HPDE6-E6E7 (cell line): ENCODE measurements around the gene ESF1.
A peak's percentile ranks its signal among the peaks of the same experiment; 100 is the strongest.
"Not testable (repeated sequence)": the region's sequence is repeated elsewhere in the genome, so short reads cannot be mapped to it uniquely, and the experiment has no call there.

Experiments
- DNase-seq: peaks from one replicate; pipeline ENCODE4 v3.0.0; 2011; ENCODE audit warnings: missing footprints; ENCODE audit errors: extremely low spot score

The ESF1 gene

GRCh38 chr20:13788167-13788834 lies 3.6 kb upstream of the ESF1 start:
- peak; percentile 63 for DNase-seq

GRCh38 chr20:13786143-13786828 lies 1.6 kb upstream of the ESF1 start:
- no peak for DNase-seq

DNA sequence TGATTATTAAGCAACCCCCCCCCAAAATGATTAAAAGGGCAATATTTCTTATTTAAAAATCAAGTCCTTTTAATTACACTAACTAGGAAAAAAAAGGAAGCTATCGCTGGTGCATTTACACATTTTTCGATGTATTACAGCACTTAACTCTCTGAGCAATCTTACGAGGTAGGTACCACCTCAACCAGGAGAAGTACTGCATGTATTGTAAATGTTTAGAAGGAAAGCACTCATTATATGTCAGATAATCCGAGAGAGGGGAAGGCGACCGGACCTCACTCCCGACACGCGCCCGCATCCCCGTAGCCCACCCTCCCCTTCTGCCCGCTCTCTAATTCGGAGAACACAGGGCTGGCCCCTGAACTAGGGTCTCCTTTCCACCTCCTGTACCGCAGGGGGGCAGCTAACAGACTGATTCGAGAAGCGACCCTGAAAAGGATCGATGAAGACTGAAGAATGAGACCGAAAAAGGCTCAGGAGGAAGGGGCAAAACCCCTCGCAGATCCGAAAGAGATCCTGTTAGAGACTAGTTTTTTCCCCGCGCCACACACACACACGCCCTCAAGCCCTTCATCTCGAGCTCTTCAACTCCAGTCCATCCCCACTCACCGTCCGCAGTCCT lies 337 bp downstream of the ESF1 start:
- no peak for DNase-seq

GRCh38 chr20:13783528-13783927 lies 1.2 kb downstream of the ESF1 start:
- no peak for DNase-seq

- DNase-seq: no peak
Measured at GRCh38 chr20:13778827-13779226, 5.9 kb downstream of the ESF1 start.

DNA sequence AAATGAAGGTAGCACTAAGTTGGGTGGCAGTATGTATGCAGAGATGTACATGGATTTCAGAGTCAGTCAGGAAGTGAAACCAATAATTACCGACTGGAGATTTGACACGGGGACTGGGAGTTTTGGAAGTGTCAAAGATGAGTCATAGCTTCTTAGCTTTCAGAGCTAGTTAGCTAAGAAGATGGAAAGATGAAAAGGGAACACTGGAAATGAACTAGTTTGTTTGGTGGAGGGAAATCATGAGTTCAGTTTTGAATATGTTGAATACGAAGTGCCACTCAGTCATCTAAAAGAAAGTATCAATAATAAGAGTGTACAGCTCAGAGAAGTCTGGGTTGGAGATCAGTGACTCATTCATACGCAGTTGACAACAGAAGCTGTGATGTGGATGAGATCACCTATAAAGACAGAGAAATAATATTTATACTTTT lies 7.5 kb downstream of the ESF1 start:
- DNase-seq: no peak

DNA sequence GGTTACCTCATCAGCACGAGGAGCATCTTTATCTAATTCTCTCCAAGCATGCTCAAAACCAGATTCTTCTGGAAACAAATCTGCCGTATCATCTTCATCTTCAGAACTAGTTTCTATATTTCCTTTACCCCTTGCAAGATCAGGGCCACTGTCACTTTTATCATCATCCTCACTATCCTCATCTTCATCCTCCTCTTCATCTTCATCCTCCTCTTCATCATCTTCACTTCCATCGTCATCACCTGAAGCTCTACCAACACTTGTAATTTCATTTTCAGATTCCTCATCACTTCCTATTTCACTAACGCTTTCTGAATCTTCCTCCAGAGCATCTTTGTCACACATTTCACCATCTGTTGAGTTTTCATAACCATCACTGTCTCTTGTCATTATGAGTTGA lies 8.9 kb downstream of the ESF1 start:
- DNase-seq: no peak

DNA sequence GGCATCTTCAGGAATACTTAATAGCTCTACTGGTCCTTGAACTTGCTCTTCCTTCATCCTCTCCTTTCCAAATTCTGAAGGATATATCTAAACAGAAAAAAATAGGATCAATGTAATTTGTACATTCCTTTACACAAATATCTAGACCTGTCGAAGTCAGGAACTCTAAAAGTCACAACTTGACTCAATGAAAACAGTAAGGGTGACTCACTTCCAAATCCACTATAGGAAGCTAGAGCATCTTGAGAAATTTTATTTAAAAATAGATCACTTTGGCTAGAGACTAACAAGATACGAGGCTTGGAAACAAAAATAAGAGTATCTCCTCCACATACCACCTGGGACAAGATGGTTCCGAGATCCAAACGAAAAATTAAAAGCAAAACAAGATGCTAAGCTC lies 12.2 kb downstream of the ESF1 start:
- DNase-seq: no peak

DNA sequence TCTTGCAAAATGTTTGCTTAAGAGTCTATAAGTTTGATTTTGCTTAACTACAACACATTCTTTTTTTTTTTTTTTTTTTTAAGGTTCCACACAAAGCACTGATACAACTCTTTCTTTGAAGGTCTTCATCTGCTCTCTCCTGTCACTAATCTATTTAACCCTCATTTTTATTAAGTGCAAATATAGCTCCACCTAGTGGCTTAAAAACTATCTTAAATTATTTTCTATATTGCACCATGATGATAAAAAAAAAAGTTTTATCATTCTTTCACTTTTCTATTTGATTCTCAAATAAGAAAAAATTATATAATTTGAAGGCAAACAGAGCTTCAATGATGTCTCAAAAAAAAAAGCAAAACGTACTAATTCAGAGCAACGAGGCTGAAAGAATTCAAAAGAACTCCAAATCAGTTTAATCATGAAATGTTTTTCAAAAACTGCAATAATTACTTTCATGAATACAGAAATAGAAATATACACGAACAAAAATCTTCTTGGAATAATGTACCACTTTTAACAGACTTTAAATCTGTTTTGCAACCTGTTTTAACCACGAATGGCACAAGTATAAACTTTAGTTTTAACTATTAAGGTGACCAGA lies 12.8 kb downstream of the ESF1 start:
- no peak for DNase-seq

DNA sequence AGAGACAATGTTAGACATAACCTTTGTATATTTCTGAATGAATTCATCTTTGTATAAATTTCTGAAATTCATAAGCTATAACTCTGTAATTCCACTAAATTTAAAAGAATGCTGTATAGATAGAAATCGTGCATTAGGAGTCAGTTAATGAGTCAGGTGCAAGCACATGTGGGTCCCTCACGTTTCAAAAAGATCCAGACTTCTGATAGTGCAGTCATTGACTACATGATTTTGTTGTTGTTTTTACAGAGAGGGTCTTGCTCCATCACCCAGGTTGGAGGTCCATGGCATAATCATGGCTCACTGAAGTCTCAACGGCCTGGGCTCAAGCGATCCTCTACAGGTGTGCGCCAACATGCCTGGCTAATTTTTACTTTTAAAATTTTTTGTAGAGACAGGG lies 14.6 kb downstream of the ESF1 start:
- no peak for DNase-seq

- no peak for DNase-seq
Measured at GRCh38 chr20:13765868-13766416, 18.8 kb downstream of the ESF1 start.

- no peak for DNase-seq
Measured at GRCh38 chr20:13765299-13765698, 19.4 kb downstream of the ESF1 start.

- DNase-seq: not testable (repeated sequence)
Measured at GRCh38 chr20:13760451-13760946, 24.2 kb downstream of the ESF1 start.

GRCh38 chr20:13758884-13759283 lies 25.8 kb downstream of the ESF1 start:
- no peak for DNase-seq

DNA sequence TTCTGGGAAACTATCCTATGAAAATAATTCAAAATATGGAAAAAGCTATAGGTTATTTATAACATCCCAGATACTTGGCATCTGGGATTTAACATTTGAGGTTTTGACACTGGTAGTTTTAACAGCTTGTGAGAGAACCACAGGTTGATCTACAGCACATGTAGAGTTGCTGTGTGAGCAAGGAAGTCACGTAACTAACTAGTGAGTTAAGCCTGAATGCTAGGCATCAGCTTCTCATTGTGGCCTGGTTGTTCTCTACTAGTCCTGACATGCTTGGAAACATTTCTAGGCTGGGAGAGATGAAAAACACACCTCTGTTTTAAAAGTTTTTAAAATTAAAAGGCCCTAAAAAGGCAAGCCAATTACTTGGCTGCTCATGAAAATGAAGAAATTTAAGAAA lies 28.2 kb downstream of the ESF1 start:
- no peak for DNase-seq

DNA sequence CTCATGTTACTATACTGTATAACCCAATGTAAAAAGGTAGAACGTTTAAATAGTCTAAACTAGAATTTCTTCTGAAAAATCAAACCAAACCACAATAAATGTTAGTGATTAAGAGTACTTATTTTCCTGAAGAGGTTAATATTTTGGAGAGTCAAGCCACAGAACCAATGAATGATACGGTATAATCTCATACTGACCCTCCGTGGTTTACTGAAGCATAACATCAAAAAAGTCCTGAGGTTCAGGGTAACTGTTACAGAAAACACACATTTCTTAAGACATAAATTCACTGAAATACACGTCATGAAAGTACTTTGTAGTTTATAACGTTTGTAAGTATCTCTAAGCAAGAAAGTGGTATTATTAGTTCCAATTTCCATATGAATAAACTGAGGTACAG lies 28.9 kb downstream of the ESF1 start:
- no peak for DNase-seq

DNA sequence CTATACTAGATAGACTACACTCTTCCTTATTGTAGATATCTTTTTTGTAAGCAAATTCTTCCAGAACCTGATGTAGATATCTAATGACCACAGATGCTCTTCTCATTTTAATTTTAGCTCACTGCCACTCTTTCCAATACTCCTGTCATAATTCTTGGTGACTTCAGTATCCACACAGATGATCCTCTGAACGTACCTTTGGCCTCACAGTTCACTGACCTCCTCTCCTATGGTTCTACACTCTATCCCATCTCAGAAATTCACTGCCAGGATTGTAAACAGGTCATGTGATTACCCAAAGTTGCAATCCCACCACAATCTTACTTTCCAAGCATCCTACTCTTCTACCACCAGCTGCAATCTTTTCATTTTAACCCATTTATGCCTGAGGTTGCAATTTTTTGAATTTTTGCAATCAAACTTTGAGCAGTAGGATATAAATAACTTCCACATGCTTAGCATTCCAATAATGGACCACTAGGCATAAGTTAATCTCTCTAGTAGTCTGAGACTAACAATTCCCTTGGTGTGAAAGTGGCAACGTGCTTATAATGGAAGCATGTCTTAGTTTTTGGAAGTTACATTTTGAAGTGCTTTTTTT lies 31.2 kb downstream of the ESF1 start:
- DNase-seq: no peak

DNA sequence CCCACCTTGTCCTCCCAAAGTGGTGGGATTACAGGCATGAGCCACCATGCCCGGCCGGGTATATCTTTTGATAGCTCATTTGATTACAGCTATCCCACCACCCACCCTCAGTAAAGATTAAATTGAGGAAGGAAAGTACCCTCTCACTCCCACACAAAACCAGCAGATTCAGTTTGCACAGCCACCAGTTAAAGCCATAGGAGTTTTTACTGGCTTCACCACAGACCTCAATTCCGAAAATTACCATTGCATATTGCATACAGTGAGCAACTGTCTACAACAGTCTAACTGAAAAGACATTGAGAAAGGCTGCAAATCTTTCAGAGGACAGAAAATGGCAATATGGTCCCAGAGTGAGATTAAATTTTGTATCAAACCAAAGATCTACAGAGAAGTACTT lies 34.9 kb downstream of the ESF1 start:
- no peak for DNase-seq

DNA sequence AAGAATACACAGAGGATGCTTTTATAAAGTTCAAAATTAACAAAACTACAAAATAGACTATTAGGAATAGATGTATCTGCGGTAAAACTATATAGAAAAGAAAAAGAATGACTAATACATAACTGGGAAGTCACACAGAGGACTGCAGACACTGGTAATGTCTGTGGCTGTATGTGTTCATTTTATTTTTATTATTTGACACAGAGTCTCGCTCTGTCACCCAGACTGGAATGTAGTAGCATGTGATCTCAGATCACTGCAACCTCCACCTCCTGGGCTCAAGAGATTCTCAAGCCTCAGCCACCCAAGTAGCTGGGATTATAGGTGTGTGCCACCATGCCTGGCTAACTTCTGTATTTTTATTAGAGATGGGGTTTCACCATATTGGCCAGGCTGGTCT lies 38.9 kb downstream of the ESF1 start:
- no peak for DNase-seq

GRCh38 chr20:13744352-13744751 lies 40.4 kb downstream of the ESF1 start:
- DNase-seq: no peak

- no peak for DNase-seq
Measured at GRCh38 chr20:13741879-13742278, 42.8 kb downstream of the ESF1 start.
